K562 (cell line): ENCODE measurements around the gene SFXN3. TPM values are rescaled to one million over a fixed set of nuclear protein-coding genes. Genes with fewer than 3 reads are reported as not detected.

ENCODE experiments used
- ATAC-seq: fragments of 200-7000 bp; cut with Tn5 transposase; 3 replicates; pipeline ENCODE4 v1.9.1; 2020; ENCODE audit warnings: moderate library complexity
- BruUV-seq: library from RNA; stranded (reverse); fragments of 400-500 nt; replicated peaks from 2 replicates; lab custom pipeline; 2021; lab: Mats Ljungman, UMichigan
- CTCF ChIA-PET: fragments of 300-600 bp; formaldehyde crosslinking; extraction: SDS; loops from one replicate; lab custom pipeline; 2021; ENCODE audit warnings: low intra/inter-chr PET ratio; lab: Yijun Ruan, JAX
- POLR2A ChIA-PET: fragments of 300-600, 350-650 bp; sonication (Branson Sonifier 250); formaldehyde crosslinking; extraction: SDS; loops from one replicate; lab custom pipeline; 2021; ENCODE audit warnings: antibody characterized with exemption, inconsistent platforms; lab: Yijun Ruan, JAX
- DNase-seq, 4 experiments: peaks; one replicate each; pipeline versions ENCODE4 v3.0.0 to v3.0.0-alpha.2; 2011 to 2018; ENCODE audit warnings: low spot score in 3 of 4, mixed read lengths in 3 of 4; ENCODE audit errors: extremely low read depth in 1 of 4
- FAIRE-seq: peaks from 2 replicates; lab custom pipeline; 2011; peaks lifted over from hg19 to GRCh38; lab: Jason Lieb, UNC
- H2AFZ ChIP-seq: 2 replicates; pipeline ENCODE4 v1.6.0; 2011; ENCODE audit warnings: low read depth, low read length, control low read depth, inconsistent platforms
- H3K27ac ChIP-seq: fragments of 200-600 bp; 3 replicates; pipeline ENCODE4 v1.8.0; 2011; ENCODE audit warnings: low read depth, mild to moderate bottlenecking, control low read depth, inconsistent platforms, low read length, moderate library complexity, mixed read lengths; ENCODE audit errors: extremely low read depth
- H3K27me3 ChIP-seq, 2 experiments: fragments of 300-600 bp in 1 of 2; 2 replicates in 1 of 2; 3 replicates in 1 of 2; pipeline versions ENCODE4 v1.6.0 to v1.8.0; 2011; ENCODE audit warnings: inconsistent platforms in 2 of 2, low read length in 2 of 2, mild to moderate bottlenecking in 1 of 2, mixed read lengths in 1 of 2, moderate library complexity in 1 of 2; ENCODE audit not compliant: control insufficient read depth in 2 of 2, insufficient read depth in 2 of 2
- H3K36me3 ChIP-seq: fragments of 300-600 bp; 3 replicates; pipeline ENCODE4 v1.8.0; 2011; ENCODE audit warnings: mild to moderate bottlenecking, low read length, inconsistent platforms; ENCODE audit not compliant: control insufficient read depth, insufficient read depth
- H3K4me1 ChIP-seq, 2 experiments: fragments of 200-600 bp in 1 of 2; replicated peaks in 1 of 2; 2 replicates in 1 of 2; 3 replicates in 1 of 2; pipeline versions ENCODE4 v1.5.1 to v1.8.0; 2011; ENCODE audit warnings: inconsistent platforms in 2 of 2, low read length in 2 of 2, mild to moderate bottlenecking in 1 of 2, mixed read lengths in 1 of 2, moderate library complexity in 1 of 2; ENCODE audit not compliant: control insufficient read depth in 2 of 2, insufficient read depth in 2 of 2
- H3K4me2 ChIP-seq: 2 replicates; pipeline ENCODE4 v1.6.1; 2011; ENCODE audit warnings: low read length, control low read depth, inconsistent platforms, mixed read lengths; ENCODE audit not compliant: insufficient read depth
- H3K4me3 ChIP-seq: fragments of 200-600 bp; sonication (generic), shearing (Covaris generic); 2 replicates; pipeline ENCODE4 v1.5.1; 2016; ENCODE audit warnings: control low read depth, inconsistent platforms
- H3K79me2 ChIP-seq: fragments of 200-600 bp; 3 replicates; pipeline ENCODE4 v1.8.0; 2011; ENCODE audit warnings: low read length, inconsistent platforms; ENCODE audit not compliant: control insufficient read depth, insufficient read depth
- H3K9ac ChIP-seq, 2 experiments: 2 replicates each; pipeline versions ENCODE4 v1.6.0 to v1.6.1; 2011; ENCODE audit warnings: low read depth in 2 of 2, low read length in 2 of 2, control low read depth in 1 of 2, inconsistent platforms in 1 of 2, mild to moderate bottlenecking in 1 of 2, mixed read lengths in 1 of 2; ENCODE audit not compliant: insufficient read depth in 1 of 2
- H3K9me1 ChIP-seq: one replicate; pipeline ENCODE4 v1.6.0; 2011; ENCODE audit warnings: inconsistent platforms, mild to moderate bottlenecking, low read length, moderate library complexity; ENCODE audit not compliant: control insufficient read depth, insufficient read depth
- H3K9me3 ChIP-seq: replicated peaks from 2 replicates; pipeline ENCODE4 v1.5.1; 2011; ENCODE audit warnings: low read depth, low read length, inconsistent platforms; ENCODE audit not compliant: control insufficient read depth, insufficient read depth
- H4K20me1 ChIP-seq: replicated peaks from 2 replicates; pipeline ENCODE4 v1.6.1; 2011; ENCODE audit warnings: low read length, inconsistent platforms, mixed read lengths; ENCODE audit not compliant: control insufficient read depth, insufficient read depth
- NFRKB ChIP-seq: fragments of 450-650 bp; IDR thresholded peaks from 2 replicates; pipeline ENCODE4 v1.6.1; 2016; ENCODE audit warnings: low read depth
- U2AF2 ChIP-seq: fragments of 200-400 bp; formaldehyde crosslinking; optimal IDR thresholded peaks from 2 replicates; pipeline ENCODE3; 2017; ENCODE audit warnings: low read depth, mild to moderate bottlenecking, low read length
- XRCC5 ChIP-seq: fragments of 200-400 bp; formaldehyde crosslinking; IDR thresholded peaks from 2 replicates; pipeline ENCODE4 v1.6.1; 2017; ENCODE audit warnings: low read depth, mild to moderate bottlenecking, low read length
- WGBS: fragments of 100-300 bp; shearing (Covaris generic); methylation state at CpG from one replicate; pipeline ENCODE4 v1.1.6; 2016; ENCODE audit warnings: low coverage, mixed read lengths; ENCODE audit not compliant: insufficient coverage; ENCODE audit errors: missing lambda C conversion rate; 5-methylcytosine and 5-hydroxymethylcytosine counted together
- in situ Hi-C: fragments of 300-500 bp; cut with MboI; formaldehyde crosslinking; loops from 4 replicates; pipeline ENCODE4 v1.15.0; 2018; ENCODE audit warnings: inconsistent platforms, mixed read lengths
- intact Hi-C: fragments of 100-400 bp; cut with micrococcal nuclease; formaldehyde crosslinking; loops from 2 replicates; pipeline ENCODE4 v1.14.2; 2022
- polyA plus RNA-seq, 8 experiments: library from polyadenylated mRNA; depleted of rRNA in 4 of 8; stranded (reverse) in 5 of 8; unstranded in 3 of 8; fragments of >200 nt; fragmentation: Nextera tagmentation in 2 of 8; fragmentation: Illumina TruSeq in 1 of 8; extraction: Ambion mirVana in 2 of 8; extraction: Trizol in 1 of 8; gene quantifications; 2 replicates each; pipeline versions ENCODE4 v1.2.1 to v1.2.3, GENCODE V29; 2011 to 2014; ENCODE audit warnings: inconsistent platforms in 1 of 8, missing spikeins in 1 of 8
- total RNA-seq, 7 experiments: library from RNA; depleted of rRNA in 6 of 7; stranded (reverse); fragments of >200 nt in 6 of 7; fragmentation: Illumina TruSeq in 2 of 7; extraction: Trizol in 2 of 7; gene quantifications; 2 replicates each; pipeline versions ENCODE4 v1.2.1 to v1.2.3, GENCODE V29; 2011 to 2021; ENCODE audit warnings: low replicate concordance in 1 of 7

The SFXN3 gene
- total and polyA plus RNA-seq, 9 of the 15 experiments (the other 6 are each of a cell fraction or from before 2014, with no cell fraction given) = 0.24 to 4.6 (median 0.86) TPM

DNA sequence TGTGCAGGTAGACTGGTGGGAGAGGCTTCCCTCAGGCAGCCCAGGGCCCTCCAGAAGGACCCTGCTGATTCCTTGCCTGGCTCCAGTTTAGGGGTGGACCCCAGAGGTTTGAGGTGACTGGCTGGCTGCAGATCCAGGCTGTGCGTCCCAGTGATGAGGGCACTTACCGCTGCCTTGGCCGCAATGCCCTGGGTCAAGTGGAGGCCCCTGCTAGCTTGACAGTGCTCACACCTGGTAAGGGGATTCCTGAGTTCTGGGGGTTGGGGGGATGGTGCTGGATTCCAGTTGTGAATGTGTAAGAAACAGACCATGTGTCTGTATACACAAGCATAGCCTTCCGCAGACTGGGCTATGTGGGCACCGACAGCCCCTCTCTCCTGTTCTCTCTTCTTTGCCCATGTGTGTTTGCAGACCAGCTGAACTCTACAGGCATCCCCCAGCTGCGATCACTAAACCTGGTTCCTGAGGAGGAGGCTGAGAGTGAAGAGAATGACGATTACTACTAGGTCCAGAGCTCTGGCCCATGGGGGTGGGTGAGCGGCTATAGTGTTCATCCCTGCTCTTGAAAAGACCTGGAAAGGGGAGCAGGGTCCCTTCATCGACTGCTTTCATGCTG lies 33.5 kb downstream of the SFXN3 start:
- BruUV-seq = no TSS peak
- peaks cover 40 to 69% of the 10 kb centered on the region in 2 experiments for H3K4me1 ChIP-seq
- H3K4me3 ChIP-seq = no peak overlapping the region
- DNase-seq = no peak
- H2AFZ ChIP-seq = no peak overlapping the region
- ChIA-PET POLR2A (interaction anchor here (0.6 to 1.8 kb wide), 2 partner anchors 21 to 1619 kb away, joined by 3 to 7 read pairs; no protein-coding TSS in a partner anchor), CTCF (no interaction called here)
- peak overlapping the region in 1 of 2 experiments; percentile 96; a peak in 2 of 4 replicates for H3K9ac ChIP-seq
- 87% methylated on average over 7 of the region's 9 CpGs for WGBS
- H3K27me3 ChIP-seq = no peaks in the 10 kb centered on the region
- no peaks in the 10 kb centered on the region for H3K9me3 ChIP-seq
- peaks cover 40% of the 10 kb centered on the region for H3K79me2 ChIP-seq
- no peak overlapping the region; the same call in 1 of the 3 replicates for H3K27ac ChIP-seq
- no peaks in the 10 kb centered on the region for H4K20me1 ChIP-seq
- TF ChIP-seq XRCC5 = no peak
- no peak for TF ChIP-seq U2AF2
- no peak for FAIRE-seq
- no peak overlapping the region for H3K4me2 ChIP-seq
- H3K36me3 ChIP-seq = no peaks in the 10 kb centered on the region
- no peaks in the 10 kb centered on the region for H3K9me1 ChIP-seq
- intact Hi-C loops = loop anchor here (5.0 to 10.0 kb wide), 3 partner anchors 32 to 990 kb away; partner anchors contain the start of genes ARMH3, PDZD7 and SFXN3
- in situ Hi-C loops = no loop called here
- no peak for ATAC-seq

DNA sequence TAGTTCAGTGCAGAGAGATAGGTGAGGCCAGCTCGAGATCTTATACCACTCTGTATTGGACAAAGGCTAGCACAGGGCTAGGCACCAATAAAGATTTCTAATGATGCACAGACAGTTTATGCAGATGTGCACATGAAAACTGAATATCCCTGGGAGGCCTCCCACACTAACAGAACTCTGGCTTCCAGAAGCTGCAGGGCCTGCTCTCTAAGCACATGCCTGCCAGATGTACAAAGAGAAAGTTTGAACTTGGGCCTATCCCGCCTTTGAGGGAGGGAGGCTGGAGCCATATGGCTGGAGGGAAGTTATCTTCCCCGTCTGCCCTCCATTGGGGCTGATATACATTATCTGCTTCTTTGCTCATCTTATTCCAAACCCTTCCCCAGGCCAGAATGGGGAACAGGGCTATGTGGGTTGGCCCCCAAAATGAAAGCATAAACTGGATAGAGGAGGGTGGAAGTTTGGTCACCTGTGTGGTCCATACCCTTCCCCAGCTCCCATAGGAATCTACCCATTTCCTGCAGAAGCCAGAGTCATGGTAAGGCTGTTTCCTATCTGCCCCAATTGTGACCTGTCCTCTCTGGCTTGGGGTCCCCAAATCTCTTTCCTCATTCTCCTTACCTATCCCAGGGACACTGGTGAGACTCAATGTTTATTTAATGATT lies 34.6 kb downstream of the SFXN3 start:
- BruUV-seq = TSS peak; percentile 59
- 0 out of 2 replicates have a peak, but pooled peaks have one; percentile 48 for TF ChIP-seq NFRKB

More for the DNA sequence above, 34.6 kb downstream of the SFXN3 start:
- H3K79me2 ChIP-seq = peaks cover 30% of the 10 kb centered on the region
- H3K9ac ChIP-seq = peak overlapping the region; percentile 69 to 90; a peak in 3 of 4 replicates
- H3K4me3 ChIP-seq = peak overlapping the region; percentile 58
- H3K9me3 ChIP-seq = no peaks in the 10 kb centered on the region
- 24% methylated on average over 2 of the region's 3 CpGs for WGBS
- DNase-seq (no peak), ATAC-seq (no peak), FAIRE-seq (peak; percentile 23)
- intact Hi-C loops = loop anchor here (2.0 to 10.0 kb wide), 4 partner anchors 23 to 989 kb away; partner anchors contain the start of genes ARMH3, PDZD7 and SFXN3
- H4K20me1 ChIP-seq = no peaks in the 10 kb centered on the region
- H3K9me1 ChIP-seq = no peaks in the 10 kb centered on the region
- H3K27me3 ChIP-seq = no peaks in the 10 kb centered on the region
- in situ Hi-C loops = no loop called here
- H3K27ac ChIP-seq = peak overlapping the region; percentile 88
- no peaks in the 10 kb centered on the region for H3K36me3 ChIP-seq
- ChIA-PET POLR2A (interaction anchor here (0.6 kb wide), 1 partner anchor 9 kb away, joined by 3 read pairs; no protein-coding TSS in a partner anchor), CTCF (interaction anchor here (2.9 to 3.7 kb wide), 3 partner anchors 15 to 47 kb away, joined by 18 to 37 read pairs (median 20); no protein-coding TSS in a partner anchor)
- peaks cover 43 to 73% of the 10 kb centered on the region in 2 experiments for H3K4me1 ChIP-seq
- H3K4me2 ChIP-seq = peak overlapping the region; percentile 81
- H2AFZ ChIP-seq = peak overlapping the region; percentile 83
